ENCODE results near the gene PIEZO2. TPM values are rescaled to one million over a fixed set of nuclear protein-coding genes. Genes with fewer than 3 reads are reported as not detected.

The PIEZO2 gene
- total and polyA plus RNA-seq, 2 of the 8 experiments (the other 6 are each of a cell fraction or from before 2014, with no cell fraction given) = 4.7 to 16.5 TPM

DNA sequence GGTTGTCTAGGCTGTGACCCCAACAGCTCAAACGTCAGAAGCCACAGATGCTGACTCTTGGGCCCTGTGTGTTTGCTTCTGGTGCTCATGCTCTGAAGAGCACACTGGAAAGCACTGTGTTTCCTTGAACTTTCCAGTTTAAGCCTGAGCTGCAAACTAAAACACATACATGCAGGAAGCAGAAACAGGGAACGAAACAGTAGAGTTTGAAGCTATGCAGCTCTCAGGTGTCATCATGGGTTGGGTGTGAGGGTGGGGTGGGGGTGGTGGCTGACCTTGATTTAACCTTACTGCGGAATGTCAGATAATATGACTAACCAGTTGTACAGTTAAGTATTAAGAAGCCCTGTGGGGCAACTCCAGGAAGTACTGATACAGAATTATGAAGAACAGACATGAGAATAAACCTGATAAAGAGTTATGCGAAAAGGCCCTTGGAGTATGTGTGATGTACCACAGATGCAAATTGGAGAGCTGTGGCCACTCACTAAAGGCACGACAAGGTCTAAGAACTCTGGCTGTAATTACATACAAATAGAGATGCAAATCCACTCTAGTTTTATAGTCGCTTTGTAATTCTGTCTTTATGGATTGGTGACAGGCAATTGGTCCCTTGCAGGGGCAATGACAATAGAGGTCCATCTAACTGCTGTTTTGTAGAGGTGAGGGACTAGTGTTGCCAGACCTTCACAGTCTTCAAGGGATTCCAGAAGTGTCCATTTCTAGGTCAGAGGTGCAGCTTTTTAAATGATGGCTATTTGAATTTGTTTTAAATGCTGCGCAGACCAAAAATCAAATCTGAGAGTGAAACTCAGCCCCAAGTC is 350.4 kb downstream of the PIEZO2 start:
- Histone ChIP-seq H3K27me3 (replicated peaks in 1 of 4; ENCODE audit: control insufficient read depth in 3 of 4, extremely low read depth in 1 of 4, insufficient read depth in 3 of 4, low read length in 3 of 4) (no peaks in the 10 kb centered on the region), H2AK5ac (ENCODE audit: low read depth, low read length) (no peak overlapping the region), H4K20me1 (replicated peaks in 1 of 2; ENCODE audit: control insufficient read depth in 1 of 2, insufficient read depth in 2 of 2, low read length in 2 of 2) (no peaks in the 10 kb centered on the region), H3K79me2 (ENCODE audit: control insufficient read depth in 1 of 2, insufficient read depth in 2 of 2, low read length in 2 of 2) (no peaks in the 10 kb centered on the region), H2BK20ac (ENCODE audit: low read length) (no peak overlapping the region), H3K4me2 (ENCODE audit: insufficient read depth in 1 of 2, low read depth in 2 of 2, low read length in 2 of 2) (0 out of 4 replicates have a peak overlapping the region, but pooled peaks of 1 of the 2 experiments have one; percentile 2), H3K27ac (ENCODE audit: low read depth, low read length) (no peak overlapping the region), H3K23ac (ENCODE audit: insufficient read length) (no peak overlapping the region), H4K5ac (ENCODE audit: insufficient read length, low read depth, low read length) (no peak overlapping the region), H3K9me3 (ENCODE audit: insufficient read depth in 2 of 2, low read depth in 1 of 2, low read length in 1 of 2) (no peaks in the 10 kb centered on the region), H3K4ac (replicated peaks; ENCODE audit: insufficient read length, low read depth, low read length) (no peak overlapping the region), H4K91ac (replicated peaks; ENCODE audit: insufficient read length, low read length) (no peak overlapping the region), H3K4me1 (replicated peaks in 1 of 4; ENCODE audit: control insufficient read depth in 3 of 4, insufficient read depth in 4 of 4, low read length in 3 of 4) (peaks cover 0 to 8% (median 4%) of the 10 kb centered on the region in 4 experiments; a peak in 4 of 7 replicates), H3K4me3 (ENCODE audit: extremely low read depth in 1 of 4, insufficient read depth in 2 of 4, low read depth in 3 of 4, low read length in 4 of 4) (no peak overlapping the region), H2AFZ (ENCODE audit: low read length) (no peak overlapping the region), H3K9ac (replicated peaks in 1 of 4; ENCODE audit: extremely low read depth in 1 of 4, low read depth in 3 of 4, low read length in 3 of 4) (no peak overlapping the region), H2BK15ac (ENCODE audit: low read length) (no peak overlapping the region), H2BK12ac (ENCODE audit: low read depth, low read length) (no peak overlapping the region), H3K56ac (replicated peaks; ENCODE audit: insufficient read length, low read depth, low read length) (no peak overlapping the region), H3K23me2 (ENCODE audit: low read depth, low read length) (no peaks in the 10 kb centered on the region), H3K14ac (ENCODE audit: insufficient read length) (no peak overlapping the region), H3K18ac (ENCODE audit: extremely low read depth, low read length) (no peak overlapping the region), H3K36me3 (ENCODE audit: control insufficient read depth in 2 of 4, insufficient read depth in 4 of 4, low read length in 3 of 4) (no peaks in the 10 kb centered on the region), H2BK120ac (replicated peaks; ENCODE audit: low read depth, low read length) (no peak overlapping the region), H4K8ac (ENCODE audit: extremely low read depth, insufficient read depth, low read length) (no peak overlapping the region), H2BK5ac (ENCODE audit: low read depth, low read length) (no peak overlapping the region), H3K79me1 (ENCODE audit: low read depth, low read length) (no peaks in the 10 kb centered on the region)
- POLR2A ChIA-PET (ENCODE audit: partially characterized antibody) = interaction anchor here (1.1 to 1.3 kb wide), 2 partner anchors 8 to 24 kb away, joined by 3 read pairs; no protein-coding TSS in a partner anchor
- CTCF ChIA-PET (ENCODE audit: partially characterized antibody) = interaction anchor here (1.6 to 4.6 kb wide), 2 partner anchors 12 to 355 kb away, joined by 3 to 28 read pairs; no protein-coding TSS in a partner anchor
- 67% methylated on average over 7 of the region's 7 CpGs; no CpG with 5 or more reads in 1 of the 2 experiments for WGBS, 2 experiments (ENCODE audit: extremely low coverage in 1 of 2, insufficient coverage in 1 of 2, insufficient read length in 1 of 2, insufficient replicate concordance in 2 of 2, low coverage in 1 of 2, low lambda C conversion rate in 2 of 2, missing lambda C conversion rate in 1 of 2)
- DNase-seq (ENCODE audit: low read depth in 1 of 2, low spot score in 2 of 2) = no peak
- FAIRE-seq = no peak
- TF ChIP-seq SAP30 (IDR thresholded peaks at IDR 0.05; ENCODE audit: insufficient read depth, insufficient replicate concordance, low read length) (no peak), TBP (IDR thresholded peaks at IDR 0.05; ENCODE audit: low read depth, low read length) (no peak), BRCA1 (IDR thresholded peaks at IDR 0.05; ENCODE audit: low read depth, low read length) (no peak), RNF2 (IDR thresholded peaks at IDR 0.05; ENCODE audit: borderline replicate concordance, low read depth, low read length, missing control alignments, poor library complexity, severe bottlenecking) (no peak), KDM5A (IDR thresholded peaks at IDR 0.05; ENCODE audit: low read length) (no peak), GABPA (IDR thresholded peaks at IDR 0.05; ENCODE audit: borderline replicate concordance, insufficient read depth, low read length) (no peak)
- TF ChIP-seq, protein P1, sequence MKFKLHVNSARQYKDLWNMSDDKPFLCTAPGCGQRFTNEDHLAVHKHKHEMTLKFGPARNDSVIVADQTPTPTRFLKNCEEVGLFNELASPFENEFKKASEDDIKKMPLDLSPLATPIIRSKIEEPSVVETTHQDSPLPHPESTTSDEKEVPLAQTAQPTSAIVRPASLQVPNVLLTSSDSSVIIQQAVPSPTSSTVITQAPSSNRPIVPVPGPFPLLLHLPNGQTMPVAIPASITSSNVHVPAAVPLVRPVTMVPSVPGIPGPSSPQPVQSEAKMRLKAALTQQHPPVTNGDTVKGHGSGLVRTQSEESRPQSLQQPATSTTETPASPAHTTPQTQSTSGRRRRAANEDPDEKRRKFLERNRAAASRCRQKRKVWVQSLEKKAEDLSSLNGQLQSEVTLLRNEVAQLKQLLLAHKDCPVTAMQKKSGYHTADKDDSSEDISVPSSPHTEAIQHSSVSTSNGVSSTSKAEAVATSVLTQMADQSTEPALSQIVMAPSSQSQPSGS (IDR thresholded peaks at IDR 0.05; ENCODE audit: low read length) = no peak
- TF ChIP-seq, protein P2, sequence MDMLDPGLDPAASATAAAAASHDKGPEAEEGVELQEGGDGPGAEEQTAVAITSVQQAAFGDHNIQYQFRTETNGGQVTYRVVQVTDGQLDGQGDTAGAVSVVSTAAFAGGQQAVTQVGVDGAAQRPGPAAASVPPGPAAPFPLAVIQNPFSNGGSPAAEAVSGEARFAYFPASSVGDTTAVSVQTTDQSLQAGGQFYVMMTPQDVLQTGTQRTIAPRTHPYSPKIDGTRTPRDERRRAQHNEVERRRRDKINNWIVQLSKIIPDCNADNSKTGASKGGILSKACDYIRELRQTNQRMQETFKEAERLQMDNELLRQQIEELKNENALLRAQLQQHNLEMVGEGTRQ (IDR thresholded peaks at IDR 0.05; ENCODE audit: low read length) = no peak
